ENCODE measurements around the gene VSIG1.
A peak's percentile ranks its signal among the peaks of the same experiment; 100 is the strongest.

The VSIG1 gene

GRCh38 chrX:108001218-108001814, 43.5 kb upstream of the VSIG1 start:
- TF ChIP-seq EZH2 (IDR thresholded peaks at IDR 0.05; ENCODE audit: borderline replicate concordance, low read length) (no peak), CTCF (IDR thresholded peaks at IDR 0.05; ENCODE audit: low read length) (peak; percentile 54)
- H3K36me3 ChIP-seq (ENCODE audit: insufficient read depth, low read length): no peaks in the 10 kb centered on the region
- H3K27ac ChIP-seq (ENCODE audit: low read depth, low read length, poor library complexity, severe bottlenecking): no peak overlapping the region
- H2AFZ ChIP-seq (ENCODE audit: low read length): no peak overlapping the region
- no peaks in the 10 kb centered on the region for H3F3A ChIP-seq (ENCODE audit: insufficient read depth, low read length)
- H3K4me1 ChIP-seq (ENCODE audit: insufficient read depth, low read length, severe bottlenecking): no peaks in the 10 kb centered on the region
- no peak overlapping the region for H3K4me3 ChIP-seq (ENCODE audit: low read depth, low read length, poor library complexity, severe bottlenecking)
- H3K79me2 ChIP-seq (ENCODE audit: insufficient read depth, low read length): no peaks in the 10 kb centered on the region
- H3K9ac ChIP-seq (ENCODE audit: low read length): no peak overlapping the region
- H3K27me3 ChIP-seq (ENCODE audit: insufficient read depth, low read length): no peaks in the 10 kb centered on the region
- H3K9me3 ChIP-seq (ENCODE audit: low read length): no peaks in the 10 kb centered on the region
- no peak overlapping the region for H3K4me2 ChIP-seq (ENCODE audit: low read length)
- H4K20me1 ChIP-seq (ENCODE audit: insufficient read depth, low read length): no peaks in the 10 kb centered on the region
- H3K9me2 ChIP-seq (ENCODE audit: low read depth, low read length): no peaks in the 10 kb centered on the region

GRCh38 chrX:108018656-108019381, 26.0 kb upstream of the VSIG1 start:
- no peaks in the 10 kb centered on the region for H3K36me3 ChIP-seq (ENCODE audit: insufficient read depth, low read length)
- no peaks in the 10 kb centered on the region for H3K4me1 ChIP-seq (ENCODE audit: insufficient read depth, low read length, severe bottlenecking)
- no peak for TF ChIP-seq EZH2 (IDR thresholded peaks at IDR 0.05; ENCODE audit: borderline replicate concordance, low read length)
- TF ChIP-seq CTCF (IDR thresholded peaks at IDR 0.05; ENCODE audit: low read length): no peak
- H3K27me3 ChIP-seq (ENCODE audit: insufficient read depth, low read length): no peaks in the 10 kb centered on the region
- no peak overlapping the region for H3K4me2 ChIP-seq (ENCODE audit: low read length)
- H2AFZ ChIP-seq (ENCODE audit: low read length): no peak overlapping the region
- H3K27ac ChIP-seq (ENCODE audit: low read depth, low read length, poor library complexity, severe bottlenecking): no peak overlapping the region
- no peak overlapping the region for H3K9ac ChIP-seq (ENCODE audit: low read length)
- no peaks in the 10 kb centered on the region for H3F3A ChIP-seq (ENCODE audit: insufficient read depth, low read length)
- H3K9me3 ChIP-seq (ENCODE audit: low read length): no peaks in the 10 kb centered on the region
- H3K4me3 ChIP-seq (ENCODE audit: low read depth, low read length, poor library complexity, severe bottlenecking): no peak overlapping the region
- no peaks in the 10 kb centered on the region for H3K9me2 ChIP-seq (ENCODE audit: low read depth, low read length)
- no peaks in the 10 kb centered on the region for H4K20me1 ChIP-seq (ENCODE audit: insufficient read depth, low read length)
- H3K79me2 ChIP-seq (ENCODE audit: insufficient read depth, low read length): no peaks in the 10 kb centered on the region

DNA sequence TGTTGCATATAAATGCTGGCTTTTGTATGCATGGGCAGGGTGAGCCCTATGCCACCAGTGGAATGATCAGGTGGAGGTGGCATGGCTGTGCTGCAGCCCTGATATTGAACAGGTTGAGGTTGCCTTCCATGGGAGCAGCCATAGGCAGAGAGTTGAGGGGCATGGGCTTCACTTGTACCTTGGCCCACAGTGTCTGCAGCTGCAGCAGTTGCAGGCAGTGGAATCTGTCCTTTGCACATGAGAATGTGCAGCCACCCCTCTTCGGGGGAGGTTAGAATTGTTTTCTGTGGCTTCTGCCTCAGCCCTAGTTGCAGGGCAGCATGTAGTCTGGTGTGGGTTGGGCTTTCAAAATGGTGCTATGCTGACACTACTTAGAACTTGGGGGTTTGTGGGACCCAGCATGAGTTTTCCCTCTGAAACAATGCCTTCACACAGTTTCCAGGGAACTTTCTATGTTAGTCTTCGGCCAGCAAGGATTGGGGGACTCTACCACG, 25.4 kb upstream of the VSIG1 start:
- H2AFZ ChIP-seq (ENCODE audit: low read length): no peak overlapping the region
- no peaks in the 10 kb centered on the region for H3K79me2 ChIP-seq (ENCODE audit: insufficient read depth, low read length)
- H3F3A ChIP-seq (ENCODE audit: insufficient read depth, low read length): no peaks in the 10 kb centered on the region
- no peak for TF ChIP-seq EZH2 (IDR thresholded peaks at IDR 0.05; ENCODE audit: borderline replicate concordance, low read length)
- TF ChIP-seq CTCF (IDR thresholded peaks at IDR 0.05; ENCODE audit: low read length): no peak
- no peaks in the 10 kb centered on the region for H3K4me1 ChIP-seq (ENCODE audit: insufficient read depth, low read length, severe bottlenecking)
- no peaks in the 10 kb centered on the region for H3K27me3 ChIP-seq (ENCODE audit: insufficient read depth, low read length)
- H3K9me3 ChIP-seq (ENCODE audit: low read length): no peaks in the 10 kb centered on the region
- H3K4me3 ChIP-seq (ENCODE audit: low read depth, low read length, poor library complexity, severe bottlenecking): no peak overlapping the region
- no peaks in the 10 kb centered on the region for H3K36me3 ChIP-seq (ENCODE audit: insufficient read depth, low read length)
- H3K9me2 ChIP-seq (ENCODE audit: low read depth, low read length): no peaks in the 10 kb centered on the region
- H3K9ac ChIP-seq (ENCODE audit: low read length): no peak overlapping the region
- H3K27ac ChIP-seq (ENCODE audit: low read depth, low read length, poor library complexity, severe bottlenecking): no peak overlapping the region
- H4K20me1 ChIP-seq (ENCODE audit: insufficient read depth, low read length): no peaks in the 10 kb centered on the region
- no peak overlapping the region for H3K4me2 ChIP-seq (ENCODE audit: low read length)
